ENCODE results near the gene CDKN2B-AS1. TPM values are rescaled to one million over a fixed set of nuclear protein-coding genes. Genes with fewer than 3 reads are reported as not detected.

The CDKN2B-AS1 gene
- total RNA-seq, 4 donors from 2014 or later: 0.42 to 3.9 (median 0.69) TPM; not detected in 1

- Histone ChIP-seq H3K4me1 (peaks cover 0 to 40% (median 16%) of the 10 kb centered on the region in 3 donors), H3K4me3 (peak overlapping the region in 1 of 2 donors; percentile 33), H3K36me3 (no peaks in the 10 kb centered on the region), H3K9me3 (peaks cover 0 to 25% (median 0%) of the 10 kb centered on the region in 3 donors), H3K27me3 (peaks cover 89% of the 10 kb centered on the region), H3K27ac (no peak overlapping the region)
- peak; percentile 46 for ATAC-seq
- TF ChIP-seq EP300 (IDR thresholded peaks at IDR 0.05) (no peak), POLR2A (IDR thresholded peaks at IDR 0.05) (no peak), CTCF (IDR thresholded peaks at IDR 0.05) (no peak), POLR2AphosphoS5 (IDR thresholded peaks at IDR 0.05) (no peak)
- WGBS, 2 donors (ENCODE audit: low coverage in 1 of 2): 2% methylated on average over 20 of the region's 29 CpGs; no CpG with 5 or more reads in 1 of the 2 donors
Observed at GRCh38 chr9:21964925-21965385, 29.6 kb upstream of the CDKN2B-AS1 start.

GRCh38 chr9:21965401-21965951, 29.1 kb upstream of the CDKN2B-AS1 start:
- peaks cover 94% of the 10 kb centered on the region for H3K27me3 ChIP-seq
- peak; percentile 36 for ATAC-seq

GRCh38 chr9:21966140-21966851, 28.3 kb upstream of the CDKN2B-AS1 start:
- TF ChIP-seq POLR2A (IDR thresholded peaks at IDR 0.05) (no peak), POLR2AphosphoS5 (IDR thresholded peaks at IDR 0.05) (no peak), EP300 (IDR thresholded peaks at IDR 0.05) (no peak), CTCF (IDR thresholded peaks at IDR 0.05) (no peak)
- 14 to 15% methylated on average over 8 to 15 of the region's 15 CpGs for WGBS, 2 donors (ENCODE audit: low coverage in 1 of 2)
- Histone ChIP-seq H3K36me3 (no peaks in the 10 kb centered on the region), H3K9me3 (peaks cover 0 to 25% (median 0%) of the 10 kb centered on the region in 3 donors), H3K27ac (no peak overlapping the region), H3K27me3 (peaks cover 99% of the 10 kb centered on the region), H3K4me1 (peaks cover 0 to 53% (median 19%) of the 10 kb centered on the region in 3 donors), H3K4me3 (no peak overlapping the region)
- no peak for ATAC-seq

More at GRCh38 chr9:21965401-21965951, 29.1 kb upstream of the CDKN2B-AS1 start:
- peaks cover 0 to 44% (median 16%) of the 10 kb centered on the region in 3 donors for H3K4me1 ChIP-seq
- H3K27ac ChIP-seq: no peak overlapping the region
- peak overlapping the region in 1 of 2 donors; percentile 33 for H3K4me3 ChIP-seq
- peaks cover 0 to 25% (median 0%) of the 10 kb centered on the region in 3 donors for H3K9me3 ChIP-seq
- WGBS, 2 donors (ENCODE audit: low coverage in 1 of 2): 3 to 4% methylated on average over 10 of the region's 30 CpGs
- no peaks in the 10 kb centered on the region for H3K36me3 ChIP-seq
- no peak for TF ChIP-seq EP300 (IDR thresholded peaks at IDR 0.05)
- TF ChIP-seq POLR2A (IDR thresholded peaks at IDR 0.05): no peak

GRCh38 chr9:21967169-21967568, 27.4 kb upstream of the CDKN2B-AS1 start:
- no peak overlapping the region for H3K27ac ChIP-seq
- no peaks in the 10 kb centered on the region for H3K36me3 ChIP-seq
- 10 to 14% methylated on average over 8 to 12 of the region's 19 CpGs for WGBS, 2 donors (ENCODE audit: low coverage in 1 of 2)
- TF ChIP-seq CTCF (IDR thresholded peaks at IDR 0.05) (no peak), POLR2AphosphoS5 (IDR thresholded peaks at IDR 0.05) (no peak), POLR2A (IDR thresholded peaks at IDR 0.05) (no peak), EP300 (IDR thresholded peaks at IDR 0.05) (no peak)
- peaks cover 0 to 23% (median 0%) of the 10 kb centered on the region in 3 donors for H3K9me3 ChIP-seq
- H3K27me3 ChIP-seq: peaks cover 99% of the 10 kb centered on the region
- no peak for ATAC-seq
- H3K4me3 ChIP-seq: no peak overlapping the region
- H3K4me1 ChIP-seq: peaks cover 0 to 53% (median 19%) of the 10 kb centered on the region in 3 donors

GRCh38 chr9:21967702-21968101, 26.9 kb upstream of the CDKN2B-AS1 start:
- peaks cover 0 to 53% (median 19%) of the 10 kb centered on the region in 3 donors for H3K4me1 ChIP-seq
- peaks cover 0 to 18% (median 0%) of the 10 kb centered on the region in 3 donors for H3K9me3 ChIP-seq
- no peak for ATAC-seq
- WGBS, 2 donors (ENCODE audit: low coverage in 1 of 2): 13 to 21% methylated on average over 8 to 10 of the region's 10 CpGs
- no peak for TF ChIP-seq POLR2AphosphoS5 (IDR thresholded peaks at IDR 0.05)
- H3K27me3 ChIP-seq: peaks cover 99% of the 10 kb centered on the region
- no peaks in the 10 kb centered on the region for H3K36me3 ChIP-seq
- no peak overlapping the region for H3K27ac ChIP-seq
- H3K4me3 ChIP-seq: no peak overlapping the region
